ENCODE results near the gene HELZ. TPM values are rescaled to one million over a fixed set of nuclear protein-coding genes. Genes with fewer than 3 reads are reported as not detected.

HELZ gene
- polyA plus RNA-seq, 1 experiment = 8.4 TPM

- Histone ChIP-seq H3K36me3 (ENCODE audit: control insufficient read depth, insufficient read depth, low read length) (peaks cover 3% of the 10 kb centered on the region), H3K27me3 (ENCODE audit: control insufficient read depth, insufficient read depth, low read length) (no peaks in the 10 kb centered on the region), H3K4me3 (ENCODE audit: low read depth, low read length) (no peak overlapping the region)
- CTCF ChIA-PET = interaction anchor here (1.3 kb wide), 1 partner anchor 20 kb away, joined by 3 read pairs; no protein-coding TSS in a partner anchor
- TF ChIP-seq, protein P1, sequence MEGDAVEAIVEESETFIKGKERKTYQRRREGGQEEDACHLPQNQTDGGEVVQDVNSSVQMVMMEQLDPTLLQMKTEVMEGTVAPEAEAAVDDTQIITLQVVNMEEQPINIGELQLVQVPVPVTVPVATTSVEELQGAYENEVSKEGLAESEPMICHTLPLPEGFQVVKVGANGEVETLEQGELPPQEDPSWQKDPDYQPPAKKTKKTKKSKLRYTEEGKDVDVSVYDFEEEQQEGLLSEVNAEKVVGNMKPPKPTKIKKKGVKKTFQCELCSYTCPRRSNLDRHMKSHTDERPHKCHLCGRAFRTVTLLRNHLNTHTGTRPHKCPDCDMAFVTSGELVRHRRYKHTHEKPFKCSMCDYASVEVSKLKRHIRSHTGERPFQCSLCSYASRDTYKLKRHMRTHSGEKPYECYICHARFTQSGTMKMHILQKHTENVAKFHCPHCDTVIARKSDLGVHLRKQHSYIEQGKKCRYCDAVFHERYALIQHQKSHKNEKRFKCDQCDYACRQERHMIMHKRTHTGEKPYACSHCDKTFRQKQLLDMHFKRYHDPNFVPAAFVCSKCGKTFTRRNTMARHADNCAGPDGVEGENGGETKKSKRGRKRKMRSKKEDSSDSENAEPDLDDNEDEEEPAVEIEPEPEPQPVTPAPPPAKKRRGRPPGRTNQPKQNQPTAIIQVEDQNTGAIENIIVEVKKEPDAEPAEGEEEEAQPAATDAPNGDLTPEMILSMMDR (IDR thresholded peaks at IDR 0.05; ENCODE audit: insufficient read depth, low read depth, low read length) = no peak
- no peak for DNase-seq (ENCODE audit: low read depth)
- POLR2A ChIA-PET = no interaction called here
Observed at GRCh38 chr17:67152824-67153223, 92.2 kb downstream of the HELZ start.

- ChIA-PET POLR2A (no interaction called here), CTCF (no interaction called here)
Observed at GRCh38 chr17:67151717-67152116, 93.3 kb downstream of the HELZ start.

DNA sequence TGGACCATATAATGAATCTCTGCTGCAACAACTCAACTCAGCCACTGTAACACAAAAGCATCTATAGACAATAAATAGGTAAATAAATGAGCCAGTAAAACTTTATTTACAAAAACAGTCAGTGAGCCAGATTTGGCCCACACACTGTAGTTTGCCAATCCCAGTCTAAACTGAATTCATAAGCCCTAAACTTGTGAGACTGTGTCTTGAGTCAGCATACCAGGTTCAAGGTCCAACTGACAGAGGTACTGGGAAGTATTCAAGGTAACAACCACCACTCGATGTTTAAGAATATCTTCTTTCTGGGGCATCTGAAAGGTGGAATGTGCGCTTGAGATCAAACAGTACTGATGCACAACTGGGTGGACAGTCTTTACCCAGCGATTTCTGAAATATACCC is 94.2 kb downstream of the HELZ start:
- Histone ChIP-seq H3K4me3 (ENCODE audit: low read depth, low read length) (no peak overlapping the region), H3K27me3 (ENCODE audit: control insufficient read depth, insufficient read depth, low read length) (no peaks in the 10 kb centered on the region), H3K36me3 (ENCODE audit: control insufficient read depth, insufficient read depth, low read length) (peaks cover 3% of the 10 kb centered on the region)
- ChIA-PET POLR2A (no interaction called here), CTCF (no interaction called here)
- DNase-seq (ENCODE audit: low read depth) = no peak
- TF ChIP-seq, protein P1 (IDR thresholded peaks at IDR 0.05; ENCODE audit: insufficient read depth, low read depth, low read length) = no peak

More at GRCh38 chr17:67151717-67152116, 93.3 kb downstream of the HELZ start:
- peak; percentile 14 for DNase-seq (ENCODE audit: low read depth)
- TF ChIP-seq, protein P1 (IDR thresholded peaks at IDR 0.05; ENCODE audit: insufficient read depth, low read depth, low read length) = no peak
- peaks cover 3% of the 10 kb centered on the region for H3K36me3 ChIP-seq (ENCODE audit: control insufficient read depth, insufficient read depth, low read length)
- no peaks in the 10 kb centered on the region for H3K27me3 ChIP-seq (ENCODE audit: control insufficient read depth, insufficient read depth, low read length)
- no peak overlapping the region for H3K4me3 ChIP-seq (ENCODE audit: low read depth, low read length)

- POLR2A ChIA-PET = no interaction called here
- CTCF ChIA-PET = interaction anchor here (1.3 kb wide), 1 partner anchor 10 kb away, joined by 4 read pairs; no protein-coding TSS in a partner anchor
- TF ChIP-seq, protein P1 (IDR thresholded peaks at IDR 0.05; ENCODE audit: insufficient read depth, low read depth, low read length) = no peak
- Histone ChIP-seq H3K27me3 (ENCODE audit: control insufficient read depth, insufficient read depth, low read length) (no peaks in the 10 kb centered on the region), H3K36me3 (ENCODE audit: control insufficient read depth, insufficient read depth, low read length) (peaks cover 3% of the 10 kb centered on the region), H3K4me3 (ENCODE audit: low read depth, low read length) (no peak overlapping the region)
- no peak for DNase-seq (ENCODE audit: low read depth)
Observed at GRCh38 chr17:67148352-67148751, 96.6 kb downstream of the HELZ start.

DNA sequence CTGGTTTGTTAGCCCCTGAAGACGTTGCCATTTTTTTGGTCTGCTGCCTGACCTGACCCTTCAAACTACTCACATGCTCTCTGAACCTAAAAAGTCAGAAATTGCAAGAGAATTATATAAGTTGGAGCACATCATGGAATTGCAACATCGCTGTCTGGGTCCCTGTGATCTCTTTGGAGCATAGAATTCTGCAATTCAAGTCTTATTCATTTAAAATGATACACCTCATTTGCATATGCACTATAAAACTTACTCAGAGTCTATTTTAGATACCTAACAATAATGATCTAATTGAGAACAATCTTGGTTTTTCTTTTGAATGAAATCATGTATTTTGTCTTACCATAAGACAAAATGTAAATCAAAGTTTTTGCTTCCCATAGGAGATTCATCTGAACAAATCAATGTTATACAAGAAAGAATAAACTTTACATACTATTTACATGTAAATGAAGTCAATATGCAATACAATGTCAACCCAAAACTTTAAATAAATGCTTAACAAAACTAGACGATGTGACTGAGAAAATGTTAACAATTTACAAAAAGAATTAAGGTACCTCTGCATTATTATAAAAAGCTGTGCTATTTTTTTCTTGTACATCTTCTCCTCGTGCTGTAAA is 99.7 kb downstream of the HELZ start:
- CTCF ChIA-PET = no interaction called here
- H3K4me3 ChIP-seq (ENCODE audit: low read depth, low read length) = no peak overlapping the region
- peaks cover 3% of the 10 kb centered on the region for H3K36me3 ChIP-seq (ENCODE audit: control insufficient read depth, insufficient read depth, low read length)

More for the DNA sequence above, 99.7 kb downstream of the HELZ start:
- POLR2A ChIA-PET = no interaction called here
- DNase-seq (ENCODE audit: low read depth) = no peak
- no peaks in the 10 kb centered on the region for H3K27me3 ChIP-seq (ENCODE audit: control insufficient read depth, insufficient read depth, low read length)
- TF ChIP-seq, protein P1 (IDR thresholded peaks at IDR 0.05; ENCODE audit: insufficient read depth, low read depth, low read length) = no peak
